Pericardium fibroblast (primary cell): ENCODE measurements around the gene GSKIP. TPM values are rescaled to one million over a fixed set of nuclear protein-coding genes. Genes with fewer than 3 reads are reported as not detected.

Experiments
- total RNA-seq: library from RNA; depleted of rRNA; stranded (reverse); fragments of >200 nt; gene quantifications from 2 replicates; pipeline ENCODE4 v1.2.3, GENCODE V29; 2015

The GSKIP gene, protein sequence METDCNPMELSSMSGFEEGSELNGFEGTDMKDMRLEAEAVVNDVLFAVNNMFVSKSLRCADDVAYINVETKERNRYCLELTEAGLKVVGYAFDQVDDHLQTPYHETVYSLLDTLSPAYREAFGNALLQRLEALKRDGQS
- 6.9 and 19.0 TPM in 2 replicates for total RNA-seq

GRCh38 chr14:96362965-96363750 lies at the start of gene GSKIP, which contains the start of gene ATG2B:
GSKIP (plus strand) TSS chr14:96363526; CDS start chr14:96382248, 18,722 bp downstream.
ATG2B (minus strand) TSS chr14:96363341; CDS start chr14:96362976, 365 bp downstream.

Other genes starting within 250 kb of the GSKIP start
- 3.1 and 5.0 TPM in 2 replicates for gene BDKRB2, start 158.7 kb upstream of the GSKIP start, total RNA-seq
- 0.68 and 6.3 TPM in 2 replicates for gene BDKRB1, start 107.3 kb upstream of the GSKIP start, total RNA-seq
- gene ATG2B, start 185 bp upstream of the GSKIP start, total RNA-seq, result 11.0 and 12.4 TPM in 2 replicates
- 0.09 and 0.23 TPM in 2 replicates for gene AK7, start 28.6 kb downstream of the GSKIP start, total RNA-seq
- gene PAPOLA, start 138.9 kb downstream of the GSKIP start, total RNA-seq, result 33.6 and 50.5 TPM in 2 replicates